ENCODE data around the gene XYLT1. TPM values are rescaled to one million over a fixed set of nuclear protein-coding genes. Genes with fewer than 3 reads are reported as not detected.
A peak's percentile ranks its signal among the peaks of the same experiment; 100 is the strongest.

The XYLT1 gene
- total and polyA plus RNA-seq, 9 of the 15 experiments (the other 6 are each of a cell fraction or from before 2014, with no cell fraction given): 0.03 to 0.09 (median 0.08) TPM; not detected in 6

DNA sequence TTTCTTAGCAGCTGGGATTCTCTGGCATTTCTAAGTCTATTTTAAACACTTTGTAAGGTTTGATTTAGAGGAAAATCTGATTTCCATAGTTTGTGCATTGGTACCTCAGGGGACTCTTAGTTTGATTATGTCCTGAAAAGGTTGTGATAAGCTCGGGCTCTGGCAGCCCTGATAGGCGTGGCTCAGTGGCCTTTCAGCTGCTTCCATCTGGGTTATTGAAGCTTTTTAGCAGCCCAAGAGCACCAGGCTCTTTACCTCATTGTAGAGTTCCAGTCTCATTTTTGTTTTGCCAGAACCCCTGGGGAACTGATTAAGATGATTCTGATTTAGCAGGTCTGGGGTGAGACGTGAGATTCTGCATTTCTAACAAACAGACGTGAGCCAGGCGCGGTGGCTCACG is 412.3 kb downstream of the XYLT1 start:
- H3K9me1 ChIP-seq (ENCODE audit: control insufficient read depth, insufficient read depth, low read length): no peaks in the 10 kb centered on the region
- in situ Hi-C loops (cut with MboI): no loop called here
- no peaks in the 10 kb centered on the region for H3K9me3 ChIP-seq (replicated peaks; ENCODE audit: control insufficient read depth, insufficient read depth, low read depth, low read length)
- H3K36me3 ChIP-seq (ENCODE audit: control insufficient read depth, insufficient read depth, low read length): peaks cover 4% of the 10 kb centered on the region; the same call in 2 of the 3 replicates
- H3K27ac ChIP-seq (ENCODE audit: extremely low read depth, low read depth, low read length): no peak overlapping the region
- BruUV-seq (replicated peaks): no TSS peak
- no peak for DNase-seq (ENCODE audit: extremely low read depth in 1 of 4, low spot score in 3 of 4)
- no peak overlapping the region for H3K9ac ChIP-seq (ENCODE audit: insufficient read depth in 1 of 2, low read depth in 2 of 2, low read length in 2 of 2)
- H3K4me2 ChIP-seq (ENCODE audit: insufficient read depth, low read length): no peak overlapping the region
- no peaks in the 10 kb centered on the region for H3K27me3 ChIP-seq (ENCODE audit: control insufficient read depth in 2 of 2, insufficient read depth in 2 of 2, low read length in 2 of 2)
- intact Hi-C loops (cut with micrococcal nuclease): no loop called here
- peaks cover 31% of the 10 kb centered on the region for H4K20me1 ChIP-seq (replicated peaks; ENCODE audit: control insufficient read depth, insufficient read depth, low read length)
- ATAC-seq: no peak
- no peak for FAIRE-seq
- peaks cover under 1 to 5% of the 10 kb centered on the region in 2 experiments; a peak in 2 of 5 replicates for H3K4me1 ChIP-seq (replicated peaks in 1 of 2; ENCODE audit: control insufficient read depth in 2 of 2, insufficient read depth in 2 of 2, low read length in 2 of 2)
- TF ChIP-seq TCF15 (CRISPR knock-in tag; IDR thresholded peaks at IDR 0.05) (no peak), MYNN (IDR thresholded peaks at IDR 0.05) (peak; percentile 89), MYNN (CRISPR knock-in tag; IDR thresholded peaks at IDR 0.05) (no peak)
- no peak overlapping the region for H3K4me3 ChIP-seq
- peaks cover 11% of the 10 kb centered on the region; the same call in 2 of the 3 replicates for H3K79me2 ChIP-seq (ENCODE audit: control insufficient read depth, insufficient read depth, low read length)
- CTCF ChIA-PET (ENCODE audit: low intra/inter-chr PET ratio): no interaction called here
- no peak overlapping the region for H2AFZ ChIP-seq (ENCODE audit: low read depth, low read length)
- WGBS (ENCODE audit: insufficient coverage, low coverage, missing lambda C conversion rate): 58% methylated on average over 7 of the region's 7 CpGs
- POLR2A ChIA-PET: interaction anchor here (0.9 to 1.3 kb wide), 2 partner anchors 9 to 45 kb away, joined by 3 to 7 read pairs; no protein-coding TSS in a partner anchor

- no peak overlapping the region for H3K4me3 ChIP-seq
- H3K27me3 ChIP-seq (ENCODE audit: control insufficient read depth in 2 of 2, insufficient read depth in 2 of 2, low read length in 2 of 2): no peaks in the 10 kb centered on the region
- no peaks in the 10 kb centered on the region for H3K9me3 ChIP-seq (replicated peaks; ENCODE audit: control insufficient read depth, insufficient read depth, low read depth, low read length)
- H3K27ac ChIP-seq (ENCODE audit: extremely low read depth, low read depth, low read length): no peak overlapping the region
- 38% methylated on average over 1 of the region's 1 CpG for WGBS (ENCODE audit: insufficient coverage, low coverage, missing lambda C conversion rate)
- H3K4me1 ChIP-seq (replicated peaks in 1 of 2; ENCODE audit: control insufficient read depth in 2 of 2, insufficient read depth in 2 of 2, low read length in 2 of 2): peaks cover 3 to 5% of the 10 kb centered on the region in 2 experiments; a peak in 2 of 5 replicates
- H4K20me1 ChIP-seq (replicated peaks; ENCODE audit: control insufficient read depth, insufficient read depth, low read length): peaks cover 27% of the 10 kb centered on the region
- ChIA-PET CTCF (ENCODE audit: low intra/inter-chr PET ratio) (no interaction called here), POLR2A (no interaction called here)
- DNase-seq (ENCODE audit: extremely low read depth in 1 of 4, low spot score in 3 of 4) (no peak), ATAC-seq (no peak), FAIRE-seq (no peak)
- BruUV-seq (replicated peaks): no TSS peak
- H3K4me2 ChIP-seq (ENCODE audit: insufficient read depth, low read length): no peak overlapping the region
- no peaks in the 10 kb centered on the region for H3K36me3 ChIP-seq (ENCODE audit: control insufficient read depth, insufficient read depth, low read length)
- in situ Hi-C loops (cut with MboI): no loop called here
- intact Hi-C loops (cut with micrococcal nuclease): no loop called here
- no peak overlapping the region for H3K9ac ChIP-seq (ENCODE audit: insufficient read depth in 1 of 2, low read depth in 2 of 2, low read length in 2 of 2)
- peaks cover 25% of the 10 kb centered on the region for H3K79me2 ChIP-seq (ENCODE audit: control insufficient read depth, insufficient read depth, low read length)
- H3K9me1 ChIP-seq (ENCODE audit: control insufficient read depth, insufficient read depth, low read length): no peaks in the 10 kb centered on the region
- H2AFZ ChIP-seq (ENCODE audit: low read depth, low read length): no peak overlapping the region
- TF ChIP-seq KLF16 (IDR thresholded peaks at IDR 0.05) (no peak), ZNF551 (CRISPR knock-in tag; IDR thresholded peaks at IDR 0.05) (no peak), ZBTB2 (IDR thresholded peaks at IDR 0.05) (no peak), ZBED1 (IDR thresholded peaks at IDR 0.05) (no peak), BRF1 (IDR thresholded peaks at IDR 0.05; ENCODE audit: borderline replicate concordance, extremely low read depth, insufficient read length) (no peak), NFE2L1 (tag; IDR thresholded peaks at IDR 0.05; ENCODE audit: borderline replicate concordance, low read depth) (no peak), ZKSCAN3 (CRISPR knock-in tag; IDR thresholded peaks at IDR 0.05) (no peak), TRIM28 (IDR thresholded peaks at IDR 0.05) (no peak), CBFA2T3 (IDR thresholded peaks at IDR 0.05) (no peak)
- TF ChIP-seq, protein P1, sequence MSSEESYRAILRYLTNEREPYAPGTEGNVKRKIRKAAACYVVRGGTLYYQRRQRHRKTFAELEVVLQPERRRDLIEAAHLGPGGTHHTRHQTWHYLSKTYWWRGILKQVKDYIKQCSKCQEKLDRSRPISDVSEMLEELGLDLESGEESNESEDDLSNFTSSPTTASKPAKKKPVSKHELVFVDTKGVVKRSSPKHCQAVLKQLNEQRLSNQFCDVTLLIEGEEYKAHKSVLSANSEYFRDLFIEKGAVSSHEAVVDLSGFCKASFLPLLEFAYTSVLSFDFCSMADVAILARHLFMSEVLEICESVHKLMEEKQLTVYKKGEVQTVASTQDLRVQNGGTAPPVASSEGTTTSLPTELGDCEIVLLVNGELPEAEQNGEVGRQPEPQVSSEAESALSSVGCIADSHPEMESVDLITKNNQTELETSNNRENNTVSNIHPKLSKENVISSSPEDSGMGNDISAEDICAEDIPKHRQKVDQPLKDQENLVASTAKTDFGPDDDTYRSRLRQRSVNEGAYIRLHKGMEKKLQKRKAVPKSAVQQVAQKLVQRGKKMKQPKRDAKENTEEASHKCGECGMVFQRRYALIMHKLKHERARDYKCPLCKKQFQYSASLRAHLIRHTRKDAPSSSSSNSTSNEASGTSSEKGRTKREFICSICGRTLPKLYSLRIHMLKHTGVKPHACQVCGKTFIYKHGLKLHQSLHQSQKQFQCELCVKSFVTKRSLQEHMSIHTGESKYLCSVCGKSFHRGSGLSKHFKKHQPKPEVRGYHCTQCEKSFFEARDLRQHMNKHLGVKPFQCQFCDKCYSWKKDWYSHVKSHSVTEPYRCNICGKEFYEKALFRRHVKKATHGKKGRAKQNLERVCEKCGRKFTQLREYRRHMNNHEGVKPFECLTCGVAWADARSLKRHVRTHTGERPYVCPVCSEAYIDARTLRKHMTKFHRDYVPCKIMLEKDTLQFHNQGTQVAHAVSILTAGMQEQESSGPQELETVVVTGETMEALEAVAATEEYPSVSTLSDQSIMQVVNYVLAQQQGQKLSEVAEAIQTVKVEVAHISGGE (CRISPR knock-in tag; IDR thresholded peaks at IDR 0.05): no peak
These were observed 414.1 kb downstream of the XYLT1 start for GRCh38 chr16:17056666-17057065.

Measured in K562 (cell line).